SK-N-SH treated with all-trans-retinoic acid at 6 μM for 48 hours (cell line): Measurements from ENCODE around the gene CPA2.

Experiments
- CSDC2 ChIP-seq: fragments of 250-450 bp; sonication (Bioruptor Pico); IDR thresholded peaks from 2 replicates; pipeline ENCODE4 v1.5.0; 2020; ENCODE audit warnings: mild to moderate bottlenecking, moderate library complexity
- ESRRG ChIP-seq: fragments of 250-450 bp; sonication (Bioruptor Pico); IDR thresholded peaks from 2 replicates; pipeline ENCODE4 v1.6.1; 2021; ENCODE audit warnings: mild to moderate bottlenecking
- GLIS3 ChIP-seq: fragments of 250-450 bp; sonication (Bioruptor Pico); IDR thresholded peaks from 2 replicates; pipeline ENCODE4 v1.5.0; 2020; ENCODE audit warnings: mild to moderate bottlenecking, moderate library complexity
- TCF4 ChIP-seq: fragments of 250-450 bp; sonication (Bioruptor Pico); IDR thresholded peaks from 2 replicates; pipeline ENCODE4 v1.8.0; 2021; ENCODE audit warnings: mild to moderate bottlenecking, moderate library complexity, borderline replicate concordance
- ZC3H10 ChIP-seq: fragments of 250-450 bp; sonication (Bioruptor Pico); IDR thresholded peaks from 2 replicates; pipeline ENCODE4 v1.5.1; 2021; ENCODE audit warnings: mild to moderate bottlenecking, moderate library complexity
- ZFP3 ChIP-seq: fragments of 250-450 bp; sonication (Bioruptor Pico); IDR thresholded peaks from 2 replicates; pipeline ENCODE4 v1.5.0; 2020; ENCODE audit warnings: mild to moderate bottlenecking, moderate library complexity
- ZFP30 ChIP-seq: fragments of 450-650 bp; formaldehyde crosslinking; IDR thresholded peaks from 2 replicates; pipeline ENCODE4 v1.5.0; 2022; ENCODE audit warnings: mild to moderate bottlenecking, moderate library complexity
- ZNF8 ChIP-seq: fragments of 450-650 bp; formaldehyde crosslinking; IDR thresholded peaks from 2 replicates; pipeline ENCODE4 v1.5.0; 2020; ENCODE audit warnings: mild to moderate bottlenecking, moderate library complexity
- TF ChIP-seq, protein P1 (sequence below): fragments of 250-450 bp; sonication (Bioruptor Pico); IDR thresholded peaks from 2 replicates; pipeline ENCODE4 v1.8.0; 2020; ENCODE audit warnings: mild to moderate bottlenecking, moderate library complexity, borderline replicate concordance
- TF ChIP-seq, protein P2 (sequence below): fragments of 250-450 bp; sonication (Bioruptor Pico); IDR thresholded peaks from 2 replicates; pipeline ENCODE4 v1.5.1; 2021; ENCODE audit warnings: mild to moderate bottlenecking, moderate library complexity
- TF ChIP-seq, protein P3 (sequence below): fragments of 250-450 bp; sonication (Bioruptor Pico); IDR thresholded peaks from 2 replicates; pipeline ENCODE4 v1.5.0; 2020; ENCODE audit warnings: mild to moderate bottlenecking, moderate library complexity

DNA sequence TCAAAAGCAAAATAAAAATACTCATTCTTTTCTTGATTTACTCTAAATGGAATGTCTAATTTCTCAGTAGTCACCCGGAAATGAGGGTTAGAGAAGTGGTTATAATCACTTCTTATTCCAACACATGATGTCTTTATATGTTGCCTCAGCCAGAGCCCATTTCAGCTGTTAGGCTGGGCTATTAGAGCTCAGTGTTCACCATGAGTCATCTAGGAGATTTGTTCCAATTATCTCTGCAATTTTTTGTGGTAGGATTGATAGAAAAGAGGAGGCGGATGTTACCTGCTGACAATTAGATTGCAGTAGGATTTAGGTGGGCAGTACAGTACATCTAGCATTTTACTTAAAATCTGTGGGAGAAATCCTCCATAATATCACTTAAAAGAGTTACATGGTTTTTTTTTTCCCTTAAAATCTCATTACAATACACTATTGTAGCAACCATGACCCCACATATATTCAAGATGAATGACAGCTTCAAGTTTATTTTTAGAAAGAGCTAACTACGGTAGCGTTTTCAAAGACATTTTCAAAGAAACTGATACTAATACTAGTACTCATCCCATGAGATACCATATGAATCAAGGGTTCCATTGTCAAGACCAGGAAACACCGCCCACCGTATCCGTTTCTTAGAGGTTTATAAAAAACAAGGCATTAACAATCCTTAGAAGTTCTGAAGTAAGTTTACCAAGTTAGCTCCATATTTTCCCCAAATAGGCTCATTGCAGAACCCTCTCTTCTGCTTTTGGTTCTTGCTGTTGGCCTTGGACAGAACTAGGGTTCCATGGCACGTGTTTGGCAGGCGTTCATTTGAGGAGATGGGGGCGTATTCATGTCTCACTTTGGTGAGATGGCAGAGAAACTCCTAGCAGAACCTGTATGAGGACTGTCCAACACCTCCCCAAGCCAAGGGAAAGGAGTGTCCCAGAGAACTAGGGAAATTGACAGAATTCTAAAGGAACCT is 10.4 kb downstream of the CPA2 start:
- TF ChIP-seq CSDC2 (CRISPR knock-in tag) (no peak), TCF4 (no peak), ZFP30 (no peak), ZNF8 (no peak), GLIS3 (CRISPR knock-in tag) (no peak), ZFP3 (CRISPR knock-in tag) (no peak), ZC3H10 (no peak), ESRRG (CRISPR knock-in tag) (no peak)
- TF ChIP-seq, protein P1, sequence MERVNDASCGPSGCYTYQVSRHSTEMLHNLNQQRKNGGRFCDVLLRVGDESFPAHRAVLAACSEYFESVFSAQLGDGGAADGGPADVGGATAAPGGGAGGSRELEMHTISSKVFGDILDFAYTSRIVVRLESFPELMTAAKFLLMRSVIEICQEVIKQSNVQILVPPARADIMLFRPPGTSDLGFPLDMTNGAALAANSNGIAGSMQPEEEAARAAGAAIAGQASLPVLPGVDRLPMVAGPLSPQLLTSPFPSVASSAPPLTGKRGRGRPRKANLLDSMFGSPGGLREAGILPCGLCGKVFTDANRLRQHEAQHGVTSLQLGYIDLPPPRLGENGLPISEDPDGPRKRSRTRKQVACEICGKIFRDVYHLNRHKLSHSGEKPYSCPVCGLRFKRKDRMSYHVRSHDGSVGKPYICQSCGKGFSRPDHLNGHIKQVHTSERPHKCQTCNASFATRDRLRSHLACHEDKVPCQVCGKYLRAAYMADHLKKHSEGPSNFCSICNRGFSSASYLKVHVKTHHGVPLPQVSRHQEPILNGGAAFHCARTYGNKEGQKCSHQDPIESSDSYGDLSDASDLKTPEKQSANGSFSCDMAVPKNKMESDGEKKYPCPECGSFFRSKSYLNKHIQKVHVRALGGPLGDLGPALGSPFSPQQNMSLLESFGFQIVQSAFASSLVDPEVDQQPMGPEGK (CRISPR knock-in tag), result no peak
- TF ChIP-seq, protein P2, sequence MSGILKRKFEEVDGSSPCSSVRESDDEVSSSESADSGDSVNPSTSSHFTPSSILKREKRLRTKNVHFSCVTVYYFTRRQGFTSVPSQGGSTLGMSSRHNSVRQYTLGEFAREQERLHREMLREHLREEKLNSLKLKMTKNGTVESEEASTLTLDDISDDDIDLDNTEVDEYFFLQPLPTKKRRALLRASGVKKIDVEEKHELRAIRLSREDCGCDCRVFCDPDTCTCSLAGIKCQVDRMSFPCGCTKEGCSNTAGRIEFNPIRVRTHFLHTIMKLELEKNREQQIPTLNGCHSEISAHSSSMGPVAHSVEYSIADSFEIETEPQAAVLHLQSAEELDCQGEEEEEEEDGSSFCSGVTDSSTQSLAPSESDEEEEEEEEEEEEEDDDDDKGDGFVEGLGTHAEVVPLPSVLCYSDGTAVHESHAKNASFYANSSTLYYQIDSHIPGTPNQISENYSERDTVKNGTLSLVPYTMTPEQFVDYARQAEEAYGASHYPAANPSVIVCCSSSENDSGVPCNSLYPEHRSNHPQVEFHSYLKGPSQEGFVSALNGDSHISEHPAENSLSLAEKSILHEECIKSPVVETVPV, result no peak
- TF ChIP-seq, protein P3, sequence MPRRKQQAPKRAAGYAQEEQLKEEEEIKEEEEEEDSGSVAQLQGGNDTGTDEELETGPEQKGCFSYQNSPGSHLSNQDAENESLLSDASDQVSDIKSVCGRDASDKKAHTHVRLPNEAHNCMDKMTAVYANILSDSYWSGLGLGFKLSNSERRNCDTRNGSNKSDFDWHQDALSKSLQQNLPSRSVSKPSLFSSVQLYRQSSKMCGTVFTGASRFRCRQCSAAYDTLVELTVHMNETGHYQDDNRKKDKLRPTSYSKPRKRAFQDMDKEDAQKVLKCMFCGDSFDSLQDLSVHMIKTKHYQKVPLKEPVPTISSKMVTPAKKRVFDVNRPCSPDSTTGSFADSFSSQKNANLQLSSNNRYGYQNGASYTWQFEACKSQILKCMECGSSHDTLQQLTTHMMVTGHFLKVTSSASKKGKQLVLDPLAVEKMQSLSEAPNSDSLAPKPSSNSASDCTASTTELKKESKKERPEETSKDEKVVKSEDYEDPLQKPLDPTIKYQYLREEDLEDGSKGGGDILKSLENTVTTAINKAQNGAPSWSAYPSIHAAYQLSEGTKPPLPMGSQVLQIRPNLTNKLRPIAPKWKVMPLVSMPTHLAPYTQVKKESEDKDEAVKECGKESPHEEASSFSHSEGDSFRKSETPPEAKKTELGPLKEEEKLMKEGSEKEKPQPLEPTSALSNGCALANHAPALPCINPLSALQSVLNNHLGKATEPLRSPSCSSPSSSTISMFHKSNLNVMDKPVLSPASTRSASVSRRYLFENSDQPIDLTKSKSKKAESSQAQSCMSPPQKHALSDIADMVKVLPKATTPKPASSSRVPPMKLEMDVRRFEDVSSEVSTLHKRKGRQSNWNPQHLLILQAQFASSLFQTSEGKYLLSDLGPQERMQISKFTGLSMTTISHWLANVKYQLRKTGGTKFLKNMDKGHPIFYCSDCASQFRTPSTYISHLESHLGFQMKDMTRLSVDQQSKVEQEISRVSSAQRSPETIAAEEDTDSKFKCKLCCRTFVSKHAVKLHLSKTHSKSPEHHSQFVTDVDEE (CRISPR knock-in tag), result no peak
